ENCODE data around the gene ACIN1. TPM values are rescaled to one million over a fixed set of nuclear protein-coding genes. Genes with fewer than 3 reads are reported as not detected.
A peak's percentile ranks its signal among the peaks of the same experiment; 100 is the strongest.

Gene ACIN1
- total and polyA plus RNA-seq, 9 of the 15 experiments (the other 6 are each of a cell fraction or from before 2014, with no cell fraction given) = 5.0 to 196 (median 129) TPM

DNA sequence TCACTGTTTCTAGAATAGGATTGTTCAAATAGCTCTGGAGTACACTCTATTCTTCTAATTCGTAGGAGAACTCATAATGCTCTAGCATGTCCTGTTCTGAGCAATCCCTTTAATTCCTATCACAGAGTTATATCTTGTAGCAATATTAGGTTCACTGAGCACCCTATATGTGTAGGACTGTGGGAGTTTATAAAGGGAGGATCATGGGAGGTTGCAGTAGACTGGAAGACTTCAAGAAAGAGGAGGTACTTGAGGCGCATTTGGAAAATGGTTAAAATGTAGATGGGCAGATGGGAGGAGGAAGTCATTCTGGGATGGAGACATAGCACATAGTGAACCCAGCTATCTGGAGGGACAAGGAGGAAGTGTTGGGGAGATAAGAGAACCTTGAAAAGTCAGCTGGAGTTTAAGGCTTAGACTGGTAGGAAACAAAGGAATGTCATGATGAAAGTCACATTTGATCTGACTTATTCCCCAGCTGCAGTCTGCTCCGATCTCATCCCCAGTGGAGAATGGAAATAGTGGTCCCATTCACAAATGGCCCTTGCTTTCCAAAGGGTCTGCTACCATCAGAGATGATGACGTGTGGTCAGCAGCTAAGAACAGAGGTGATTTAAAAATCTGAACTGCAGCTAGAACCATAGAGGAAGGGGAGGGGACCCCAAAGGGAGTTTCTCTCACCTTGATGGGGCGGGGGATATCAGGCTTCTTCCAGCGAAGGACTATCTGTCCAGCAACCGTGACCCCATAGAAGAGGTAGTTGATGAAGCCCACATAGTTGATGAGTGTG is 34.2 kb upstream of the ACIN1 start (continued):
- TF ChIP-seq CSDE1 (IDR thresholded peaks at IDR 0.05) (no peak), SMARCC2 (IDR thresholded peaks at IDR 0.05; ENCODE audit: low read depth) (no peak), ETV1 (tag; conservative IDR thresholded peaks at IDR 0.05; ENCODE audit: low read depth) (peak; percentile 74), SPI1 (IDR thresholded peaks at IDR 0.05; ENCODE audit: borderline replicate concordance, low read depth, low read length) (peak; percentile 91; the same call in 1 of the 2 replicates), YBX1 (IDR thresholded peaks at IDR 0.05) (no peak), PHTF2 (CRISPR knock-in tag; IDR thresholded peaks at IDR 0.05) (no peak), NFATC3 (IDR thresholded peaks at IDR 0.05) (no peak), CCAR2 (IDR thresholded peaks at IDR 0.05; ENCODE audit: low read depth, low read length) (no peak)
- TF ChIP-seq, protein P1, sequence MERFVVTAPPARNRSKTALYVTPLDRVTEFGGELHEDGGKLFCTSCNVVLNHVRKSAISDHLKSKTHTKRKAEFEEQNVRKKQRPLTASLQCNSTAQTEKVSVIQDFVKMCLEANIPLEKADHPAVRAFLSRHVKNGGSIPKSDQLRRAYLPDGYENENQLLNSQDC (CRISPR knock-in tag; IDR thresholded peaks at IDR 0.05) = no peak
- TF ChIP-seq, protein P2, sequence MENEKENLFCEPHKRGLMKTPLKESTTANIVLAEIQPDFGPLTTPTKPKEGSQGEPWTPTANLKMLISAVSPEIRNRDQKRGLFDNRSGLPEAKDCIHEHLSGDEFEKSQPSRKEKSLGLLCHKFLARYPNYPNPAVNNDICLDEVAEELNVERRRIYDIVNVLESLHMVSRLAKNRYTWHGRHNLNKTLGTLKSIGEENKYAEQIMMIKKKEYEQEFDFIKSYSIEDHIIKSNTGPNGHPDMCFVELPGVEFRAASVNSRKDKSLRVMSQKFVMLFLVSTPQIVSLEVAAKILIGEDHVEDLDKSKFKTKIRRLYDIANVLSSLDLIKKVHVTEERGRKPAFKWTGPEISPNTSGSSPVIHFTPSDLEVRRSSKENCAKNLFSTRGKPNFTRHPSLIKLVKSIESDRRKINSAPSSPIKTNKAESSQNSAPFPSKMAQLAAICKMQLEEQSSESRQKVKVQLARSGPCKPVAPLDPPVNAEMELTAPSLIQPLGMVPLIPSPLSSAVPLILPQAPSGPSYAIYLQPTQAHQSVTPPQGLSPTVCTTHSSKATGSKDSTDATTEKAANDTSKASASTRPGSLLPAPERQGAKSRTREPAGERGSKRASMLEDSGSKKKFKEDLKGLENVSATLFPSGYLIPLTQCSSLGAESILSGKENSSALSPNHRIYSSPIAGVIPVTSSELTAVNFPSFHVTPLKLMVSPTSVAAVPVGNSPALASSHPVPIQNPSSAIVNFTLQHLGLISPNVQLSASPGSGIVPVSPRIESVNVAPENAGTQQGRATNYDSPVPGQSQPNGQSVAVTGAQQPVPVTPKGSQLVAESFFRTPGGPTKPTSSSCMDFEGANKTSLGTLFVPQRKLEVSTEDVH (IDR thresholded peaks at IDR 0.05; ENCODE audit: low read depth, partially characterized antibody) = no peak
- TF ChIP-seq, protein P3, sequence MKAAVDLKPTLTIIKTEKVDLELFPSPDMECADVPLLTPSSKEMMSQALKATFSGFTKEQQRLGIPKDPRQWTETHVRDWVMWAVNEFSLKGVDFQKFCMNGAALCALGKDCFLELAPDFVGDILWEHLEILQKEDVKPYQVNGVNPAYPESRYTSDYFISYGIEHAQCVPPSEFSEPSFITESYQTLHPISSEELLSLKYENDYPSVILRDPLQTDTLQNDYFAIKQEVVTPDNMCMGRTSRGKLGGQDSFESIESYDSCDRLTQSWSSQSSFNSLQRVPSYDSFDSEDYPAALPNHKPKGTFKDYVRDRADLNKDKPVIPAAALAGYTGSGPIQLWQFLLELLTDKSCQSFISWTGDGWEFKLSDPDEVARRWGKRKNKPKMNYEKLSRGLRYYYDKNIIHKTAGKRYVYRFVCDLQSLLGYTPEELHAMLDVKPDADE (conservative IDR thresholded peaks at IDR 0.05; ENCODE audit: control insufficient read depth, low read depth, low read length) = no peak
- TF ChIP-seq, protein P4, sequence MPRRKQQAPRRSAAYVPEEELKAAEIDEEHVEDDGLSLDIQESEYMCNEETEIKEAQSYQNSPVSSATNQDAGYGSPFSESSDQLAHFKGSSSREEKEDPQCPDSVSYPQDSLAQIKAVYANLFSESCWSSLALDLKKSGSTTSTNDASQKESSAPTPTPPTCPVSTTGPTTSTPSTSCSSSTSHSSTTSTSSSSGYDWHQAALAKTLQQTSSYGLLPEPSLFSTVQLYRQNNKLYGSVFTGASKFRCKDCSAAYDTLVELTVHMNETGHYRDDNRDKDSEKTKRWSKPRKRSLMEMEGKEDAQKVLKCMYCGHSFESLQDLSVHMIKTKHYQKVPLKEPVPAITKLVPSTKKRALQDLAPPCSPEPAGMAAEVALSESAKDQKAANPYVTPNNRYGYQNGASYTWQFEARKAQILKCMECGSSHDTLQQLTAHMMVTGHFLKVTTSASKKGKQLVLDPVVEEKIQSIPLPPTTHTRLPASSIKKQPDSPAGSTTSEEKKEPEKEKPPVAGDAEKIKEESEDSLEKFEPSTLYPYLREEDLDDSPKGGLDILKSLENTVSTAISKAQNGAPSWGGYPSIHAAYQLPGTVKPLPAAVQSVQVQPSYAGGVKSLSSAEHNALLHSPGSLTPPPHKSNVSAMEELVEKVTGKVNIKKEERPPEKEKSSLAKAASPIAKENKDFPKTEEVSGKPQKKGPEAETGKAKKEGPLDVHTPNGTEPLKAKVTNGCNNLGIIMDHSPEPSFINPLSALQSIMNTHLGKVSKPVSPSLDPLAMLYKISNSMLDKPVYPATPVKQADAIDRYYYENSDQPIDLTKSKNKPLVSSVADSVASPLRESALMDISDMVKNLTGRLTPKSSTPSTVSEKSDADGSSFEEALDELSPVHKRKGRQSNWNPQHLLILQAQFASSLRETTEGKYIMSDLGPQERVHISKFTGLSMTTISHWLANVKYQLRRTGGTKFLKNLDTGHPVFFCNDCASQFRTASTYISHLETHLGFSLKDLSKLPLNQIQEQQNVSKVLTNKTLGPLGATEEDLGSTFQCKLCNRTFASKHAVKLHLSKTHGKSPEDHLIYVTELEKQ (CRISPR knock-in tag; IDR thresholded peaks at IDR 0.05) = no peak
- TF ChIP-seq, protein P5, sequence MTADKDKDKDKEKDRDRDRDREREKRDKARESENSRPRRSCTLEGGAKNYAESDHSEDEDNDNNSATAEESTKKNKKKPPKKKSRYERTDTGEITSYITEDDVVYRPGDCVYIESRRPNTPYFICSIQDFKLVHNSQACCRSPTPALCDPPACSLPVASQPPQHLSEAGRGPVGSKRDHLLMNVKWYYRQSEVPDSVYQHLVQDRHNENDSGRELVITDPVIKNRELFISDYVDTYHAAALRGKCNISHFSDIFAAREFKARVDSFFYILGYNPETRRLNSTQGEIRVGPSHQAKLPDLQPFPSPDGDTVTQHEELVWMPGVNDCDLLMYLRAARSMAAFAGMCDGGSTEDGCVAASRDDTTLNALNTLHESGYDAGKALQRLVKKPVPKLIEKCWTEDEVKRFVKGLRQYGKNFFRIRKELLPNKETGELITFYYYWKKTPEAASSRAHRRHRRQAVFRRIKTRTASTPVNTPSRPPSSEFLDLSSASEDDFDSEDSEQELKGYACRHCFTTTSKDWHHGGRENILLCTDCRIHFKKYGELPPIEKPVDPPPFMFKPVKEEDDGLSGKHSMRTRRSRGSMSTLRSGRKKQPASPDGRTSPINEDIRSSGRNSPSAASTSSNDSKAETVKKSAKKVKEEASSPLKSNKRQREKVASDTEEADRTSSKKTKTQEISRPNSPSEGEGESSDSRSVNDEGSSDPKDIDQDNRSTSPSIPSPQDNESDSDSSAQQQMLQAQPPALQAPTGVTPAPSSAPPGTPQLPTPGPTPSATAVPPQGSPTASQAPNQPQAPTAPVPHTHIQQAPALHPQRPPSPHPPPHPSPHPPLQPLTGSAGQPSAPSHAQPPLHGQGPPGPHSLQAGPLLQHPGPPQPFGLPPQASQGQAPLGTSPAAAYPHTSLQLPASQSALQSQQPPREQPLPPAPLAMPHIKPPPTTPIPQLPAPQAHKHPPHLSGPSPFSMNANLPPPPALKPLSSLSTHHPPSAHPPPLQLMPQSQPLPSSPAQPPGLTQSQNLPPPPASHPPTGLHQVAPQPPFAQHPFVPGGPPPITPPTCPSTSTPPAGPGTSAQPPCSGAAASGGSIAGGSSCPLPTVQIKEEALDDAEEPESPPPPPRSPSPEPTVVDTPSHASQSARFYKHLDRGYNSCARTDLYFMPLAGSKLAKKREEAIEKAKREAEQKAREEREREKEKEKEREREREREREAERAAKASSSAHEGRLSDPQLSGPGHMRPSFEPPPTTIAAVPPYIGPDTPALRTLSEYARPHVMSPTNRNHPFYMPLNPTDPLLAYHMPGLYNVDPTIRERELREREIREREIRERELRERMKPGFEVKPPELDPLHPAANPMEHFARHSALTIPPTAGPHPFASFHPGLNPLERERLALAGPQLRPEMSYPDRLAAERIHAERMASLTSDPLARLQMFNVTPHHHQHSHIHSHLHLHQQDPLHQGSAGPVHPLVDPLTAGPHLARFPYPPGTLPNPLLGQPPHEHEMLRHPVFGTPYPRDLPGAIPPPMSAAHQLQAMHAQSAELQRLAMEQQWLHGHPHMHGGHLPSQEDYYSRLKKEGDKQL (CRISPR knock-in tag; IDR thresholded peaks at IDR 0.05; ENCODE audit: borderline replicate concordance) = no peak

Measured in K562 (cell line).